Thymus (tissue), 11 donors: ENCODE data around the gene A2M. TPM values are rescaled to one million over a fixed set of nuclear protein-coding genes. Genes with fewer than 3 reads are reported as not detected.

Source experiments
- DNase-seq, 9 donors: peaks; one replicate each; pipeline ENCODE4 v3.0.0-alpha.2; 2013; ENCODE audit warnings: low spot score in 9 of 9, low read depth in 6 of 9, missing footprints in 1 of 9
- H3K27ac ChIP-seq, 2 donors: one replicate each; pipeline ENCODE4 v1.5.1; 2013; ENCODE audit warnings: control low read depth in 1 of 2, low read depth in 1 of 2, low read length in 1 of 2, mild to moderate bottlenecking in 1 of 2, moderate library complexity in 1 of 2
- H3K27me3 ChIP-seq, 2 donors: one replicate each; pipeline ENCODE4 v1.5.1; 2013; ENCODE audit warnings: low read length in 1 of 2; ENCODE audit not compliant: control insufficient read depth in 2 of 2, insufficient read depth in 1 of 2
- H3K36me3 ChIP-seq, 2 donors: one replicate each; pipeline ENCODE4 v1.5.1; 2013; ENCODE audit warnings: low read length in 1 of 2, mild to moderate bottlenecking in 1 of 2, moderate library complexity in 1 of 2; ENCODE audit not compliant: control insufficient read depth in 2 of 2, insufficient read depth in 2 of 2
- H3K4me1 ChIP-seq, 2 donors: one replicate each; pipeline ENCODE4 v1.5.1; 2013; ENCODE audit warnings: low read length in 2 of 2; ENCODE audit not compliant: control insufficient read depth in 2 of 2, insufficient read depth in 2 of 2
- H3K4me3 ChIP-seq, 2 donors: one replicate each; pipeline ENCODE4 v1.5.1; 2013; ENCODE audit warnings: low read length in 2 of 2, control low read depth in 1 of 2, mild to moderate bottlenecking in 1 of 2
- H3K9me3 ChIP-seq, 2 donors: one replicate each; pipeline ENCODE4 v1.5.1; 2013; ENCODE audit warnings: low read length in 1 of 2, mild to moderate bottlenecking in 1 of 2; ENCODE audit not compliant: control insufficient read depth in 2 of 2, insufficient read depth in 1 of 2
- WGBS: extraction: QIAGEN DNeasy Blood & Tissue Kit; methylation state at CpG from one replicate; pipeline ENCODE4 v1.1.7; 2013; 5-methylcytosine and 5-hydroxymethylcytosine counted together
- polyA plus RNA-seq: library from polyadenylated mRNA; stranded (reverse); fragments of 200-250 nt; gene quantifications from one replicate; pipeline ENCODE4 v1.2.3, GENCODE V29; 2013
- total RNA-seq: library from RNA; stranded (reverse); fragments of 120-200 nt; gene quantifications from one replicate; pipeline ENCODE4 v1.2.4, GENCODE V29; 2013
- donor health status: healthy.

A2M gene
- total and polyA plus RNA-seq, 2 donors: 47.6 to 57.7 TPM

DNA sequence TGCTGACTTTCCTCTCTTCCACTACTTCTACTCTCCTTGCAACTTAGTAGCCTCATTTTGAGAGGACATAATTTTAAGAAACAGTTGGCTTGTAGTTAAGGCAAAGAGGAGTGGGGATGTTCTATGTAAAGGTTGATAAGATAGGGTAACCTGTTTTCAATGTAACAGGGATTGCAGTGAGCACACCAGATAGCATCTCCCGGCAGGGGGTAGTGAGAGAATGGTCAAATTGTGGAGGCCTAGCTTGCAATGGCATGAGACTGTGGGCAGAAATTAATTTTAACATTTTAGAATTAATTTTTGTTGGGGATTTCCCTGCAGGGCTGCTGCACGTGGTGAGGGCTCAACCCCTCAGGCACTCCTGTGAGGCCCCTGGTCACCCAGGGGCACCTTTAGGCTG, 84.9 kb downstream of the A2M start:
- Histone ChIP-seq H3K9me3 (no peaks in the 10 kb centered on the region), H3K27ac (no peak overlapping the region), H3K4me1 (peaks cover 2 to 11% of the 10 kb centered on the region in 2 donors), H3K27me3 (no peaks in the 10 kb centered on the region), H3K36me3 (no peaks in the 10 kb centered on the region), H3K4me3 (no peak overlapping the region)
- DNase-seq: no peak
- WGBS: 93% methylated on average over 2 of the region's 2 CpGs

DNA sequence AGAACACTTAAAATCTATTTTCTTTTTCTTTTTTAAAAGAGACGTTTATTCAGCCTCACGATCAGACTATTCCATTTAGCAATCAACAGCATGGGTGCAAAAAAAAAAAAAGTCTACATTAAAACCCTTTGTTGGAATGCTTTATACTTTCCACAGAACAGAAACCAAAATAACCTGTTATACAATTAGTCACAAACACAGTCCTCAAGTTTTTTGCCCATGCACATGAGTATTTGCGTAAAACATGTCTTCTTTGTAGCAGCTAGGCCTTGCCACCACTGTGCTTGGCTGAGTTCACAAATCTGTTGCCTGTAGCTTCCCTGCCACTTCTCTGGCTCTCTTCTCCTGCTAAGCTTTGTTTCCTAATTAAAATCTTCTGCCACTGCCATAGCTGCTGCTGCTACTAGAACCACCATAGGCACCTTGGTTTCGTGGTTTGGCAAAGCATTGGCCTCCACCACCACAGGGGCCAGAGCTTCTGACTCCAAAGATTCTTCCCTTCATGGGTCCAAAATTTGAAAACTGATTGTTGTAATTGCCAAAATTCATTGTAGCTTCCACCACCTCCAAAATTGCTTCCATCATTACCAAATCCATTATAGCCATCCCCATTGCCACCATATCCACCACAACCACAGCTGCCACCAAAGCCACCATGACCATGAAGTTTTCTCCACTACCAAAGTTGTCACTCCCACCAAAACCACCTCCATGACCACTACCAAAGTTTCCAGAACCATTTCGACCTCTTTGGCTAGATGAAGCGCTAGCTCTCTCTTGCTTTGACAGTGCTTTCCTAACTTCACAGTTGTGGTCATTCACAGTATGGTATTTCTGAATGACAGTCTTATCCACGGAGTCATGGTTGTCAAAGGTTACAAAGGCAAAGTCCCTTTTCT, 88.3 kb downstream of the A2M start:
- H3K36me3 ChIP-seq: no peaks in the 10 kb centered on the region
- no peak overlapping the region for H3K4me3 ChIP-seq
- no peaks in the 10 kb centered on the region for H3K9me3 ChIP-seq
- H3K4me1 ChIP-seq: peaks cover 10 to 21% of the 10 kb centered on the region in 2 donors
- no peak overlapping the region for H3K27ac ChIP-seq
- no peak for DNase-seq
- 96% methylated on average over 7 of the region's 7 CpGs for WGBS
- no peaks in the 10 kb centered on the region for H3K27me3 ChIP-seq

DNA sequence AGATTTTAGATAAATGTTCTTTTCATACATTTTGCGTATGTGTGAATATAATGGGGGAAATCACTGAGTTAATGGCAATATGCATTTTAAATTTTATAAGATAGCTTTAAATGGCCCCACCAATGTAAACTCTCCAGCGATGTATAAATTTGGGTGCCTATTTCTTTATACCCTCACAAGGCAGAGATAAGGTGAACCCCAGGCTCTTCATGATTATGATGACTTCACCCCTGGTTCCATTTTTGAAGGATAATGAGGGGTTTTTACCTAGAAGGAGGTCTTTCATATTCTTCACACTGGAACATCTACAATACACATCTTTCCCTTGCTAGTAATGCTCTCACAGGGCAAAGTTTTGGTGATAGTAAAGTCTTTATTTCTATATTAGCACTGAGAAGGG, 91.2 kb downstream of the A2M start:
- no peak for DNase-seq
- no peaks in the 10 kb centered on the region for H3K9me3 ChIP-seq
- no peak overlapping the region for H3K4me3 ChIP-seq
- H3K4me1 ChIP-seq: peaks cover 10 to 21% of the 10 kb centered on the region in 2 donors
- WGBS: 96% methylated on average over 2 of the region's 2 CpGs
- no peaks in the 10 kb centered on the region for H3K36me3 ChIP-seq
- peak overlapping the region; percentile 61 to 80 for H3K27ac ChIP-seq
- no peaks in the 10 kb centered on the region for H3K27me3 ChIP-seq

DNA sequence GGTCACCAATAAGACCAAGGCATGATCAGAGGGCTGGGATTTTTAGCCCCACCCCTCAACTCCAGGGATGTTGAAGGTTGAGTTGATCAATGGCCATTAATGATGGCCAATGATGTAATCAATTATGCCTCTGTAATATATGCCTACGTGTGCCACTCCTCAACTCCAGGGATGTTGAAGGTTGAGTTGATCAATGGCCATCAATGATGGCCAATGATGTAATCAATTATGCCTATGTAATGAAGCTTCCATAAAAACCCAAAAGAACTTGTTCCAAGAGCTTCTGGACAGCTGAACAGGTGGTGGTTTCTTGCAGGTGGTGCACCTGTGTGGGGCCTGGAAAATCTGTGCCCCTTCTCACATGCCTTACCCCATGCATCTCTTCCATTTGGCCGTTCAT, 93.1 kb downstream of the A2M start:
- Histone ChIP-seq H3K4me3 (no peak overlapping the region), H3K27ac (no peak overlapping the region), H3K36me3 (no peaks in the 10 kb centered on the region), H3K4me1 (peaks cover 10 to 21% of the 10 kb centered on the region in 2 donors), H3K9me3 (no peaks in the 10 kb centered on the region), H3K27me3 (no peaks in the 10 kb centered on the region)
- DNase-seq: no peak
- WGBS: 97% methylated on average over 2 of the region's 2 CpGs

Other genes starting within 250 kb of the A2M start
- 21.4 TPM for gene PHC1, start 201.4 kb downstream of the A2M start, total RNA-seq
- gene PHC1, start 201.4 kb downstream of the A2M start, polyA plus RNA-seq: 73.2 TPM
- 166 TPM for gene M6PR, start 166.3 kb downstream of the A2M start, total RNA-seq
- 101 TPM for gene M6PR, start 166.3 kb downstream of the A2M start, polyA plus RNA-seq
- gene KLRG1, start 126.4 kb downstream of the A2M start, total RNA-seq: 7.4 TPM
- gene KLRG1, start 126.4 kb downstream of the A2M start, polyA plus RNA-seq: 5.2 TPM
- gene PZP, start 92.5 kb upstream of the A2M start, total RNA-seq: 0.14 TPM
- 0.21 TPM for gene PZP, start 92.5 kb upstream of the A2M start, polyA plus RNA-seq